SK-N-MC (cell line): ENCODE results near the gene ZNHIT2.

ENCODE experiments used
- EZH2 ChIP-seq: fragments of 200-600 bp; sonication (generic); IDR thresholded peaks from one replicate; pipeline ENCODE4 v1.6.1; 2017; ENCODE audit warnings: antibody characterized with exemption
- POLR2AphosphoS5 ChIP-seq: IDR thresholded peaks from 2 replicates; pipeline ENCODE4 v1.6.1; 2012; ENCODE audit warnings: mild to moderate bottlenecking, low read depth, low read length, borderline replicate concordance

- 0 out of 2 replicates have a peak, but pooled peaks have one; percentile 2 for TF ChIP-seq POLR2AphosphoS5
- TF ChIP-seq EZH2 = no peak
Observed at GRCh38 chr11:65125197-65126056, 7.9 kb upstream of the ZNHIT2 start.
